ENCODE measurements around the gene TRAPPC3. TPM values are rescaled to one million over a fixed set of nuclear protein-coding genes. Genes with fewer than 3 reads are reported as not detected.
"Not testable (repeated sequence)": the region's sequence is repeated elsewhere in the genome, so short reads cannot be mapped to it uniquely, and the experiment has no call there.

The TRAPPC3 gene
- total RNA-seq, result 64.8 to 68.5 TPM (median 68.5 TPM) in 3 replicates

- peak; percentile 99 for DNase-seq (ENCODE audit: low spot score in 2 of 2, unreplicated experiment in 2 of 2)
- no peaks in the 10 kb centered on the region for H3K27me3 Mint-ChIP-seq (ENCODE audit: low read depth)
- peak within 1 kb of the TSS; percentile 96 for H3K27ac Mint-ChIP-seq
- peaks cover 37% of the 10 kb centered on the region for H3K4me1 Mint-ChIP-seq
- no peaks in the 10 kb centered on the region for H3K9me3 Mint-ChIP-seq
- peaks cover 9% of the 10 kb centered on the region for H3K36me3 Mint-ChIP-seq
- peak; percentile 82 for TF ChIP-seq CTCF (IDR thresholded peaks at IDR 0.05; ENCODE audit: unreplicated experiment)
- peak within 1 kb of the TSS; percentile 99 for H3K4me3 Mint-ChIP-seq
These were observed at the start of gene TRAPPC3 for GRCh38 chr1:36149237-36149972. TRAPPC3 (minus strand) TSS chr1:36149486; CDS start chr1:36149378, 108 bp downstream.

GRCh38 chr1:36198641-36199040 lies 49.4 kb upstream of the TRAPPC3 start:
- H3K27ac Mint-ChIP-seq, result no peak overlapping the region
- no peak overlapping the region for H3K4me3 Mint-ChIP-seq
- peaks cover 3% of the 10 kb centered on the region for H3K4me1 Mint-ChIP-seq
- no peaks in the 10 kb centered on the region for H3K36me3 Mint-ChIP-seq
- H3K27me3 Mint-ChIP-seq (ENCODE audit: low read depth), result no peaks in the 10 kb centered on the region
- DNase-seq (ENCODE audit: low spot score in 2 of 2, unreplicated experiment in 2 of 2), result no peak
- no peak for TF ChIP-seq CTCF (IDR thresholded peaks at IDR 0.05; ENCODE audit: unreplicated experiment)
- no peaks in the 10 kb centered on the region for H3K9me3 Mint-ChIP-seq

- DNase-seq (ENCODE audit: low spot score in 2 of 2, unreplicated experiment in 2 of 2); H3K9me3 Mint-ChIP-seq; H3K36me3 Mint-ChIP-seq; H3K4me1 Mint-ChIP-seq; H3K4me3 Mint-ChIP-seq; H3K27me3 Mint-ChIP-seq (ENCODE audit: low read depth); H3K27ac Mint-ChIP-seq: not testable (repeated sequence)
These were observed 47.5 kb upstream of the TRAPPC3 start for GRCh38 chr1:36196805-36197204.

- H3K4me3 Mint-ChIP-seq, result no peak overlapping the region
- peak; percentile 53 to 74 for DNase-seq (ENCODE audit: low spot score in 2 of 2, unreplicated experiment in 2 of 2)
These were observed 38.7 kb upstream of the TRAPPC3 start for GRCh38 chr1:36187800-36188593.

GRCh38 chr1:36183309-36183856 lies 34.1 kb upstream of the TRAPPC3 start:
- H3K9me3 Mint-ChIP-seq, result no peaks in the 10 kb centered on the region
- peaks cover 17% of the 10 kb centered on the region for H3K36me3 Mint-ChIP-seq
- H3K27me3 Mint-ChIP-seq (ENCODE audit: low read depth), result no peaks in the 10 kb centered on the region
- peak overlapping the region; percentile 10 for H3K27ac Mint-ChIP-seq
- H3K4me3 Mint-ChIP-seq, result no peak overlapping the region
- peaks cover 2% of the 10 kb centered on the region for H3K4me1 Mint-ChIP-seq
- no peak for TF ChIP-seq CTCF (IDR thresholded peaks at IDR 0.05; ENCODE audit: unreplicated experiment)
- no peak for DNase-seq (ENCODE audit: low spot score in 2 of 2, unreplicated experiment in 2 of 2)

More at GRCh38 chr1:36187800-36188593, 38.7 kb upstream of the TRAPPC3 start:
- Mint-ChIP-seq H3K27ac (peak overlapping the region; percentile 86), H3K36me3 (no peaks in the 10 kb centered on the region), H3K9me3 (no peaks in the 10 kb centered on the region), H3K4me1 (peaks cover 2% of the 10 kb centered on the region), H3K27me3 (ENCODE audit: low read depth) (no peaks in the 10 kb centered on the region)
- TF ChIP-seq CTCF (IDR thresholded peaks at IDR 0.05; ENCODE audit: unreplicated experiment), result peak; percentile 81

GRCh38 chr1:36182734-36183133 lies 33.4 kb upstream of the TRAPPC3 start:
- Mint-ChIP-seq H3K4me1 (no peaks in the 10 kb centered on the region), H3K36me3 (peaks cover 17% of the 10 kb centered on the region), H3K27ac (peak overlapping the region; percentile 25), H3K9me3 (no peaks in the 10 kb centered on the region), H3K4me3 (no peak overlapping the region), H3K27me3 (ENCODE audit: low read depth) (no peaks in the 10 kb centered on the region)
- no peak for DNase-seq (ENCODE audit: low spot score in 2 of 2, unreplicated experiment in 2 of 2)
- TF ChIP-seq CTCF (IDR thresholded peaks at IDR 0.05; ENCODE audit: unreplicated experiment), result no peak
